ENCODE measurements around the gene CRAMP1.

GRCh38 chr16:1709356-1709755, 97.2 kb downstream of the CRAMP1 start:
- TF ChIP-seq CTCF (IDR thresholded peaks at IDR 0.05) (no peak), POLR2A (IDR thresholded peaks at IDR 0.05) (no peak)
